ENCODE data around the gene SELENOF.
"Not testable (repeated sequence)": the region's sequence is repeated elsewhere in the genome, so short reads cannot be mapped to it uniquely, and the experiment has no call there.

Gene SELENOF

GRCh38 chr1:86914998-86915736 is 1.2 kb upstream of the SELENOF start:
- no peak for DNase-seq (ENCODE audit: low read depth)
- TF ChIP-seq CTCF (IDR thresholded peaks at IDR 0.05; ENCODE audit: control insufficient read depth, insufficient read depth, low read depth, low read length, missing control alignments): no peak

GRCh38 chr1:86914601-86914997 is 673 bp upstream of the SELENOF start, which contains the start of gene HS2ST1:
TSS of gene HS2ST1 (plus strand) at chr1:86914635.
- H3K4me3 ChIP-seq (ENCODE audit: control insufficient read depth, low read depth, low read length): peak within 1 kb of the TSS; percentile 89
- TF ChIP-seq CTCF (IDR thresholded peaks at IDR 0.05; ENCODE audit: control insufficient read depth, insufficient read depth, low read depth, low read length, missing control alignments): no peak
- no peak for DNase-seq (ENCODE audit: low read depth)

More at GRCh38 chr1:86914998-86915736, 1.2 kb upstream of the SELENOF start:
- peak overlapping the region; percentile 67 for H3K4me3 ChIP-seq (ENCODE audit: control insufficient read depth, low read depth, low read length)

- no peak for TF ChIP-seq CTCF (IDR thresholded peaks at IDR 0.05; ENCODE audit: control insufficient read depth, insufficient read depth, low read depth, low read length, missing control alignments)
- peak overlapping the region; percentile 89 for H3K4me3 ChIP-seq (ENCODE audit: control insufficient read depth, low read depth, low read length)
- no peak for DNase-seq (ENCODE audit: low read depth)
These were observed 479 bp downstream of the SELENOF start for GRCh38 chr1:86913399-86913895.

GRCh38 chr1:86912281-86912900 is 1.5 kb downstream of the SELENOF start:
- TF ChIP-seq CTCF (IDR thresholded peaks at IDR 0.05; ENCODE audit: control insufficient read depth, insufficient read depth, low read depth, low read length, missing control alignments): no peak
- no peak for DNase-seq (ENCODE audit: low read depth)
- H3K4me3 ChIP-seq (ENCODE audit: control insufficient read depth, low read depth, low read length): peak overlapping the region; percentile 89

GRCh38 chr1:86906419-86906818 is 7.5 kb downstream of the SELENOF start:
- TF ChIP-seq CTCF (IDR thresholded peaks at IDR 0.05; ENCODE audit: control insufficient read depth, insufficient read depth, low read depth, low read length, missing control alignments): no peak
- H3K4me3 ChIP-seq (ENCODE audit: control insufficient read depth, low read depth, low read length): no peak overlapping the region
- DNase-seq (ENCODE audit: low read depth): no peak

GRCh38 chr1:86905875-86906274 is 8.1 kb downstream of the SELENOF start:
- TF ChIP-seq CTCF (IDR thresholded peaks at IDR 0.05; ENCODE audit: control insufficient read depth, insufficient read depth, low read depth, low read length, missing control alignments): no peak
- no peak overlapping the region for H3K4me3 ChIP-seq (ENCODE audit: control insufficient read depth, low read depth, low read length)
- DNase-seq (ENCODE audit: low read depth): no peak

GRCh38 chr1:86899401-86899800 is 14.5 kb downstream of the SELENOF start:
- DNase-seq (ENCODE audit: low read depth); H3K4me3 ChIP-seq (ENCODE audit: control insufficient read depth, low read depth, low read length): not testable (repeated sequence)

All from AG09309 (cell line).